Neural progenitor cell (in vitro differentiated cells): ENCODE data around the gene SLC26A8.

Experiments
- EZH2phosphoT487 ChIP-seq: fragments of 200-600 bp; sonication (generic); IDR thresholded peaks from 2 replicates; pipeline ENCODE4 v1.6.1; 2017; ENCODE audit warnings: antibody characterized with exemption
- TF ChIP-seq, protein P1 (sequence below): fragments of 200-600 bp; sonication (generic); IDR thresholded peaks from 2 replicates; pipeline ENCODE4 v1.5.1; 2017; ENCODE audit warnings: antibody characterized with exemption, mild to moderate bottlenecking

DNA sequence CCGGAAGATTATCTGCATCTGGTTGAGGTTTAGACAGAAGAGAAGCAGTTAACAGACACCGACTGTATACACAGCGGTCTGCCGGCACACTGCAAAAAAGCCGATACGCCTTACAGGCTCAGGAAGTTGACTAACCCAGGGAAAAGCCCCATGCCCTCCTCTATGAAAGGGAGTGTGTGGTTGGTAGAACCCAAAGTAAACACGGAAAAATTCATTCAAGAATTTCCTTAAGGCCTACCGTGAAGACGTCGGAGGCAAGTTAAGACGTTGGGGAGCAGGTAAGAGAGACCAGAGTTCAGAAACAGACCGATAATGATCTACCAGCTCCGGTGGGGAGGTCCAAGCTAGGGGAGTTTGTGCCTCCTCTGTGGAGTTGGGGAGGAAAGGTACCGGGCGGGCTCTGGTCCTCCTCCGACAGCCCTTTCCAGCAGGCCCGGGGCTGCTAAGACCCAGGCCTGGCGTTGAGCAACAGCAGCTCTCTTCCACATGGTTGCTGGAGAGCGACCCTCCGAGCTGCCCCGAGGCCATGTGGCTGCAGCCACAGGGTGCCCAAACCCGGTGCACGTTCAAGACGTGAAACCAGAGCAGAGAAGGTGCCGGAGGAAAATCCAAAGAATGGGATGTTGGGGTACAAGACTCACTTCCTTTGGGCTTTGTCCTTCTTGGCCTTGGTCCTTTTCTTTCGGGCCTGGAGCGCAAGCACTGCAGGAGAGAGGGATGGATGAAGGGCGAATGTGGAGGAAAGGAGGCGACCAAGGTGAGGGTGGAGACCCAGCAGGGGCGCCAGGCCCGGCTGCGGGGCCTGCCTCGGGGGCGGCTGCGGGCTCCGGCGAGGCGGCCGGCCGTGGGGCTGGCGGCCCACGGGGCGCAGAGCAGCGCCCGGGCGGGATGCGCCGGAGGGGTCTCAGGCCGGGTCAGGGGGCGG is 104.4 kb downstream of the SLC26A8 start:
- peak; percentile 29 for TF ChIP-seq EZH2phosphoT487
- TF ChIP-seq, protein P1, sequence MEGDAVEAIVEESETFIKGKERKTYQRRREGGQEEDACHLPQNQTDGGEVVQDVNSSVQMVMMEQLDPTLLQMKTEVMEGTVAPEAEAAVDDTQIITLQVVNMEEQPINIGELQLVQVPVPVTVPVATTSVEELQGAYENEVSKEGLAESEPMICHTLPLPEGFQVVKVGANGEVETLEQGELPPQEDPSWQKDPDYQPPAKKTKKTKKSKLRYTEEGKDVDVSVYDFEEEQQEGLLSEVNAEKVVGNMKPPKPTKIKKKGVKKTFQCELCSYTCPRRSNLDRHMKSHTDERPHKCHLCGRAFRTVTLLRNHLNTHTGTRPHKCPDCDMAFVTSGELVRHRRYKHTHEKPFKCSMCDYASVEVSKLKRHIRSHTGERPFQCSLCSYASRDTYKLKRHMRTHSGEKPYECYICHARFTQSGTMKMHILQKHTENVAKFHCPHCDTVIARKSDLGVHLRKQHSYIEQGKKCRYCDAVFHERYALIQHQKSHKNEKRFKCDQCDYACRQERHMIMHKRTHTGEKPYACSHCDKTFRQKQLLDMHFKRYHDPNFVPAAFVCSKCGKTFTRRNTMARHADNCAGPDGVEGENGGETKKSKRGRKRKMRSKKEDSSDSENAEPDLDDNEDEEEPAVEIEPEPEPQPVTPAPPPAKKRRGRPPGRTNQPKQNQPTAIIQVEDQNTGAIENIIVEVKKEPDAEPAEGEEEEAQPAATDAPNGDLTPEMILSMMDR, result no peak
